Activated CD8-positive, alpha-beta memory T cell treated with anti-CD3 and anti-CD28 coated beads, Interleukin-2, amount 50 U/mL, for 24 hours (primary cell): ENCODE measurements around the gene CETN1.

Experiments used
- DNase-seq: peaks from one replicate; pipeline ENCODE4 v3.0.0-alpha.2; 2020; ENCODE audit errors: extremely low read depth

Gene CETN1

GRCh38 chr18:622289-622688 is 42.1 kb downstream of the CETN1 start:
- no peak for DNase-seq

- no peak for DNase-seq
Observed at GRCh38 chr18:623761-624620, 43.8 kb downstream of the CETN1 start.

- DNase-seq, result no peak
Observed at GRCh38 chr18:627231-627630, 47.1 kb downstream of the CETN1 start.

GRCh38 chr18:629269-630150 is 49.3 kb downstream of the CETN1 start:
- no peak for DNase-seq

GRCh38 chr18:631560-631959 is 51.4 kb downstream of the CETN1 start:
- no peak for DNase-seq
